ENCODE measurements around the gene FIP1L1.
A peak's percentile ranks its signal among the peaks of the same experiment; 100 is the strongest.

FIP1L1 gene

DNA sequence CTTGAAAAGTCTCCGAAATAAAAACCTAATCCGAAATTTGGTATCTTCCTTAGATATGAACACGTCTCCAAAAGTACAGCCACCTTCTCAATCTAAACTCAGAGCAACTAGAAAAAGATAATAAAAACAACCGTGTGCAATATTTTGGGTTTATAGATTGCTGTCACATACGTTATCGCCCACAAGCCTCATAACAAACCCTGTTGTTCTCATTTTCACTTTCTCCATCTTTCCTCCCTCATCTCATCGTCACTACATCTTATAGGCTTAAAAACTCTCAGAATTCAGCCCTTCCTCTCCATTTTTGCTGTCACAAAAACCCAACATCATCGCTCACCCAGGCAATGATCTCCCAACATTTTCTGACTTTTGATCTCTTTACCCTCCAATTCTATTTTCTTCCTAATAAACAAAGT lies 11.1 kb upstream of the FIP1L1 start:
- no peak for DNase-seq (ENCODE audit: low read depth)
- TF ChIP-seq, protein P1, sequence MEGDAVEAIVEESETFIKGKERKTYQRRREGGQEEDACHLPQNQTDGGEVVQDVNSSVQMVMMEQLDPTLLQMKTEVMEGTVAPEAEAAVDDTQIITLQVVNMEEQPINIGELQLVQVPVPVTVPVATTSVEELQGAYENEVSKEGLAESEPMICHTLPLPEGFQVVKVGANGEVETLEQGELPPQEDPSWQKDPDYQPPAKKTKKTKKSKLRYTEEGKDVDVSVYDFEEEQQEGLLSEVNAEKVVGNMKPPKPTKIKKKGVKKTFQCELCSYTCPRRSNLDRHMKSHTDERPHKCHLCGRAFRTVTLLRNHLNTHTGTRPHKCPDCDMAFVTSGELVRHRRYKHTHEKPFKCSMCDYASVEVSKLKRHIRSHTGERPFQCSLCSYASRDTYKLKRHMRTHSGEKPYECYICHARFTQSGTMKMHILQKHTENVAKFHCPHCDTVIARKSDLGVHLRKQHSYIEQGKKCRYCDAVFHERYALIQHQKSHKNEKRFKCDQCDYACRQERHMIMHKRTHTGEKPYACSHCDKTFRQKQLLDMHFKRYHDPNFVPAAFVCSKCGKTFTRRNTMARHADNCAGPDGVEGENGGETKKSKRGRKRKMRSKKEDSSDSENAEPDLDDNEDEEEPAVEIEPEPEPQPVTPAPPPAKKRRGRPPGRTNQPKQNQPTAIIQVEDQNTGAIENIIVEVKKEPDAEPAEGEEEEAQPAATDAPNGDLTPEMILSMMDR (IDR thresholded peaks at IDR 0.05; ENCODE audit: insufficient read depth, low read depth, low read length, missing control alignments) = no peak
- peak overlapping the region; percentile 96 for H3K4me3 ChIP-seq (ENCODE audit: low read length)

DNA sequence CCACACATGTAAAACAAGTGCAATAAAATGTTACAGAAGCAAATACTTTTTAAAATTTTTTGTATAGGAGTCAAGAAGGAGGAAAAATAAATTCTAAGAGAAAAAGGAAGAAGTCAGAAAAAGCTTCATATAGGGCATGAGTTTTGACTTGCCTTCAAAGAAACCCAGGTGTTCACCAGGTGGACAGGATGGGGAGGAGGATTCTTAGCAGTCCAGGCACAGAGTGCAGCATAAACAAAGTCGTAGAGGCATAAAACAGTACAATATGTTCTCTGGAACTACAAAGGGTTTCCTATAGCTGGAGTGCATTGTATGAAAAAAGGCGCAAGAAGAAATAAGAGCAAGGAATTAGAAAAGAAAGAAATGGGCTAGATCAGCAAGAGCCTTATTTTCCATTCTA lies 9.7 kb upstream of the FIP1L1 start:
- no peak for DNase-seq (ENCODE audit: low read depth)
- H3K4me3 ChIP-seq (ENCODE audit: low read length) = no peak overlapping the region
- TF ChIP-seq, protein P1 (IDR thresholded peaks at IDR 0.05; ENCODE audit: insufficient read depth, low read depth, low read length, missing control alignments) = no peak

DNA sequence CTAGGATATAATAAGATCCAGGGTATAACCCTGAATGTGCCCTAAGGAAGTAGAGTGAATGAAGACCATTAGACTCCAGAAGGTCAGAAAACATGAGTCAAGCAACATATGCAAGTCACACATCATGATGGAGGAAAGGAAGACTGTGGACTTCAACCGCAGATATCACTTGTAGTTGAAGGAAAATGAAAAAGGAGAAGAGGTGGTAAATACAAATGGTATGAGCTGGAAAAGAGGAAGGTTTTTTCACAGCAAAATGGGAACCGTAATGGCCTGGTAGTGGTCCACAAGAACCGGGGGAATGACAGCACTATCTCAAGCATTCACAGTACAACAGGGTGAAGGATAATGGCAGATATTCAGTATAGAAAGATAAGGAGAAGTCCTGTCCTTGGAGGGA lies 6.4 kb upstream of the FIP1L1 start:
- no peak for DNase-seq (ENCODE audit: low read depth)
- no peak overlapping the region for H3K4me3 ChIP-seq (ENCODE audit: low read length)
- TF ChIP-seq, protein P1 (IDR thresholded peaks at IDR 0.05; ENCODE audit: insufficient read depth, low read depth, low read length, missing control alignments) = no peak

- DNase-seq (ENCODE audit: low read depth) = peak; percentile 26
- no peak overlapping the region for H3K4me3 ChIP-seq (ENCODE audit: low read length)
- TF ChIP-seq, protein P1 (IDR thresholded peaks at IDR 0.05; ENCODE audit: insufficient read depth, low read depth, low read length, missing control alignments) = no peak
Measured at GRCh38 chr4:53371843-53372521, 5.5 kb upstream of the FIP1L1 start.

- no peak for DNase-seq (ENCODE audit: low read depth)
- no peak overlapping the region for H3K4me3 ChIP-seq (ENCODE audit: low read length)
- TF ChIP-seq, protein P1 (IDR thresholded peaks at IDR 0.05; ENCODE audit: insufficient read depth, low read depth, low read length, missing control alignments) = no peak
Measured at GRCh38 chr4:53374777-53375258, 2.6 kb upstream of the FIP1L1 start.

DNA sequence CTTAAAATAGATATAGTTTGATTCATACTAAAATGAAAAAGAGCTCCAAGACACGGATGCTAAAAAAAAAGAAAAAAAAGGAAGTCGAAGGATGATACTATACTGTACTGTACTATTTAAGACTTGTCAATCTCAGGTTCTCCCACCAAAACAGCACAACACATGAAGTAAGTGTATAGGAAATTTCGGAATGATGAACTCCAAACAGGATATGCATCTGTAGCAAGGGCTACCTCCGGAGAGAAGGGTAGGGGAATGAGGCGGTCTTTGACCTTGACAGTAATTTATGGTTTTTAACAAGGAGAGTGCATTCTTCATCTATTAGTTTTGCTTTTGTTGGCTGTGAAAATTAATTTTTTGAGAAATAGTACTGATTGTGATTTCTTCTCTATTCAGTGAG lies 541 bp upstream of the FIP1L1 start:
- peak overlapping the region; percentile 78 for H3K4me3 ChIP-seq (ENCODE audit: low read length)
- DNase-seq (ENCODE audit: low read depth) = no peak
- TF ChIP-seq, protein P1 (IDR thresholded peaks at IDR 0.05; ENCODE audit: insufficient read depth, low read depth, low read length, missing control alignments) = no peak

GRCh38 chr4:53378171-53378482 lies 686 bp downstream of the FIP1L1 start:
- H3K4me3 ChIP-seq (ENCODE audit: low read length) = peak overlapping the region; percentile 78
- DNase-seq (ENCODE audit: low read depth) = no peak
- TF ChIP-seq, protein P1 (IDR thresholded peaks at IDR 0.05; ENCODE audit: insufficient read depth, low read depth, low read length, missing control alignments) = no peak
